GM19023 (cell line): Measurements from ENCODE around the gene ADGRG3.

Source experiments
- ATAC-seq: cut with Tn5 transposase; IDR thresholded peaks from one replicate; pipeline ENCODE4 v1.9.1; 2021; ENCODE audit warnings: mild to moderate bottlenecking, moderate library complexity; ENCODE audit not compliant: unreplicated experiment

The ADGRG3 gene

DNA sequence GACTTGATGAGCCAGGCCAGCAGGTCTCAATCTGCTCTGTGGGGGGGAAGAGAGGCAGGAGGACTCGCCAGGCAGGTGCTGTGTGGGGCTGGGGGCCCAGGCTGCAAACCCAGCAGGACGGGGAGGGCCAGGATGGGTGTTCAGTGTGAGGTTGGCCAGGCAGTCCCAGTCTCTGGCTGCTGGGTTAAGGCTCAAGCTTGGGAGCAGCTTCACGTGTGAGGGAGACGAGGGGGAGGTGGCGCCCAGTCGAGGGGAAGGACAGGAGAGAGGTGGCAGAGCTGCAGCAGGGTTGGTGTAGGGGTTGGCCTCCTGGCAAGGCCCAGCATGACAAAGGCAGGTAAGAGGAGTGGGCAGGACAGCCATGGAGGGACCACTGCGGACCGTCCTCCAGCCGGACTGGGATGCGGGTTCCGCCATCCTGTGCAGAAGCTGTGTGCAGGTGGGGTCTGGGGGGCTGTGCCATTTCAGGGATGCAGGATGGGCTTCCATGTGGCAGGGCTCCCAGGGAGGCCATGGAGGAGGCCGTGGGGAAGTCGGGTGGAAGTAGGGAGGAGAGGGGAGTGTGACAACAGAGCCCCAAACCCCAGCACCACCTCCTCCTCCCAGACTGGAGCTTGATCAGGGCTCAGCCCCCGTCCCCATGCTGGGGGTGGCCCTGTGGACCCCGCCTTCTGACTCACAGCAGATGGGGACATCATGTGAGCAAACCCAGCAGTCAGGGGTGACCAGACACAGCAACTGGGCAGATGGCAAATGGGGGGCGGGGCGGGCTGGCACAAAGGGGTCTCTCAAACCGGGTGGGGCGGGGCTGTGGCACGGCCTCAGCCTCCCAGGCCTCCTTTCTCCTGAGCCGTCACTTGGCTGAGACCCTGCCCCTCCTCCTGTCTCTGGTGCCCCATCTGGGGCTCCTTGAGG lies 36.9 kb upstream of the ADGRG3 start:
- ATAC-seq = no peak

DNA sequence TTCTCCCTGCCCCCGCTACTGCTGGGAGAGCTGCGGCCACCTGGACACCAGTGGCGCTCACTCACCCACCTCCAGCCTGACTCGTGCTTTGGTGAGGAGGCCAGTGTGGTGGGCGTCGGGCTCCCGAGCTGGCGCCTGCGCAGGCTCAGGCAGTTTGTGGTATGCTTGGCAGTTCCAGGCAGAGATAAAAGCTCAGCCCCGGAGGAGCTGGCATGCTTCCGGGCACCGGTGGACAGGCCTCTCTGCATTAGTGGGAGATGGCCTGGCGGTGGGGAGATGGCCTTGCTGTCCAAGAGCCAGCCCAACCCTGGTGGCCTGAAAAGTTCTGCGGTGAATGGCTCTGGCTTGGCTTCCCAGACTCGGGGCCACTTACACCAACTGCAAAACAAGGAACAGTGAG lies 35.5 kb upstream of the ADGRG3 start:
- ATAC-seq = no peak

DNA sequence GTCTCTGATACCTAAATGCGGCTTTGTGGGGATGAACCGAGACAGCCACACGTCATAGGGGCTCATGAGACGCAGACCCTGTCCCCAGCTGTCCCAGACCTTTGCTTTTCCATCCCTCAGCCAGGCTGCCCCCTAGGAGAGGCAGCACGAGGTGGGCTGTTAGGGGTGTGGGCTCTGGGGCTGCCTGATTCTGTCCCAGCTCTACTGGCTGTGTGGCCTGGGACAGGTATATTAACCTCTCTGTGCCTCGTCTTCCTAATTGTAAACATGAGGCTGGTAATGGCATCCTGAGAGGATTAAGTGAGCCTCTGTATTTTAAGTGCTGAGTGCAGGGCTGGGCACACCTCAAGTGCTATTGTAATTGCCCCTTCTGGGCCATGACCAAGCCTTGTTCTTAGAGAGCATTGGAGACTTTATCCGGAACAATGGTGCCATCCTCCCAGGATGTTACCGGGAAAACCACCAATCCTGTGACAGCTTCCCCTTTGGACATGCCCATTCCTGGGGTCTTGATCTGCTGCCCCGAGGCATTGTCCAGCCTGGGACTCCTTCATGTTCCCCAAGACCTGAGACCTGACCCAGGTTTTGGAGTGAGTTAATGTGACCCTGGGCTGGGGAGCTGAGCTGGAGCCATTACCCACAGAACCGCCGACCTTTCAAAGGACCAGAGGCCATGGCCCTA lies 34.6 kb upstream of the ADGRG3 start:
- no peak for ATAC-seq

DNA sequence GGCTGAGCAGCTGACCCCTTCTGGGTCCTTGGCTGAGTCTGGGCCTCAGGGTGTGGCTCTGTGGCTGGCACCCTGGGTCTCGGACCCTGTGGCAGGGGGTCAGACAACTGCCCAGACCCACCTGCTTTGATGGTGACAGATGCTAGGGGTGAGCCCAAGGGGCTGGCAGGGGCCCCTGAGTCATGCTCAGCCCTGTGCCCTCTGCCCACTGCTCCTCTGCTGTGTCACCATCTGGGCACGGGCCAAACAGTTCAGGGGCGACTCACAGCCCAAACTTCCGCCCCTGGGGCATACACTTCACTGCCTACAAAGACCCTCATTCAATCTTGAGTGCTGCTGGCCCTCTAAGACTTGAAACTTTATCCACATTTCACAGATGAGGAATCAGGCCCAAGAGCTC lies 33.9 kb upstream of the ADGRG3 start:
- no peak for ATAC-seq

DNA sequence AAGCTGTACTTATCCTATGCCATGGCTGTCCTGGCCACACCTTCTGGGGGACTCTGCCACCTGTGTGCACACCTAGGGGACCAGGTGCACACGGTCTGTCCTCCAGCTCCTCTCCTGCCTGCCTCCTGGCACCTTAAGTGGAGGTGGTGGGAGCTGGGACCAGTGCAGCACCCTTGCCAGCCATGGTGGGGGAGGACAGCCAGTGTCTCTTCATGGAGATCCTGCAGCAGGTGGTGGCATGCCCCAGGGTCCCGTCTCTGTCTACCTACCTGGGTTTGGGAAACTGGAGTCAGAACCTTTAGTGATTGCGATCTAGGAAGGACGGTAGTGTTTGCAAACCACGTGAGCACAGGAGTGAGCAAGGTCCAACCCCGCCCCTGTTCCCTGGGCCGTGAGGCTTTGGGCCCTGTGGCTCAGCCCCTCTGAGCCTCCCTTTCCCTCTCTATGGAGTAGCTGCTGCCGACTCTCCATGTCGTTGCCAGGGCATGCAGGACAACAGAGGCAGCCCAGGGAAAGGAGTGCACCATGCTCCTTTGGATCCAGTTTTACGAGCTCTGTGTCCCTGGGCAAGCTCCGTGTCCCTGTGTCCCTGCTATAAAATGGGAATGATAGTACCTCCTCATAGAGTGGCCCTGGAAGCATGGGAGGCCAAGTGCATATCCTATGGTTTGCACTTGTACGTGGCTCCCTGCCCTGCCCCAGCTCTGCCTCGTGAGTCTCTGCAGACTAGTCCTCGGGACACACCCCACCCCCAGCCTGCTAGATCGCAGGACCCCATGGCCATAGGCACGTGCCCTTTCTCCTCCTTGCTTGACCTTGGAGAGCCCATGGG lies 32.6 kb upstream of the ADGRG3 start:
- ATAC-seq = no peak

DNA sequence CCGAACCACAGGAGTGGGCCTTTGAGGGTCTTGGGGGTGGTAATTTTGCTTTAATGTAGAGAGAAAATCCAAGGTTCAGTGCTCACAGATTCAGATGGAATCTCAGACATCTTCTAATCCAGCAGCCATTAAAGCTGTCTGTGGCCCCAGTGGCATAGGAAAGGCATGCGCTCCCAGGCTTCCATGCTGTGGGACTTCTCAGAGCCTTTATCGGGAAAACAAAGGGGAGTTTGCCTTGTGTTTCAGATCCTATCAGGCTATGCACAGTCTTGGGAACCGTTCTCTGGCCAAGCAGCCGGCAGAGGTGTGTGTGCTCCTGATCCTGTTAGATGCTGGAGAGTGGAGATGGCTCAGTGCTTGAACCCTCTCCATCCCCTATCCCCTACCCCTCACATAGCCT lies 31.9 kb upstream of the ADGRG3 start:
- no peak for ATAC-seq

DNA sequence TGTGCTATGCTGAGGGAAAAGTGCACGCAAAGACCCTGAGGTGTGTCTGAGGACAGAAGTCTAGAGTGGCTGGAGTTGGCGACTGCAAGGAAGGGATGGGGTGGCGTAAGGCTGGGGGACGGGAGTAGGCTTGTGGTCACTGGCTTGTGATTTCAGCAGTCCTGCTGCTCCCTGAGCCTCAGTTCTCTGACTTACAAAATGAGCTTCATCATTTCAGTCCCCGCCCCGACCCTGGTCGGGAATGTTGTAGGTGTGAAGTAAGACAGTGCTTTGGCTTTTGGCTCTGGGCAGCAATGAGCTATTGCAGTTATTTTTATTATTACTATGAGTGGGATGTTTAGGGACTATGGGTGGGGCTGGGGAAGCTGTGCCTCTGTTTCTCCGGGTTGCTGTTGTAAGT lies 31.1 kb upstream of the ADGRG3 start:
- no peak for ATAC-seq

DNA sequence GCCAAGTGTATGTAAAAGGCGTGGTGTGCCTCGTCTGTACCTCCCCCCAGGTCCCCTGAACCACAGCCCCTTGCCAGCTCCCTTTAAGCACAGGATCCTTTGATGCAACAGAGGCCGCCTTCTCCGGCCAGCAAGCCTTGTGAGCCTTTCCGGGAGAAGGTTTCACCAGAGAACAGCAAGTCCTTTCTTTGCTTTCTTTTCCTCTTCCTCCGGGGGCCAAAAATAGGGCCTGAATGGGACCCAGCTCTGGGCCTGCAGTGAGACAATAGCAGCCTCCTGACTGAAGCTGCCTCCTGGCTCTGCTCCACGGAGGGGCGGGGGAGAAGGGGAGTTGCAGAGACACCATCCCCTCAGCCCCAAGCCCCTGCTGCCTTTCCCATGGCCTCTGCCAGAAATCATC lies 30.7 kb upstream of the ADGRG3 start:
- no peak for ATAC-seq

DNA sequence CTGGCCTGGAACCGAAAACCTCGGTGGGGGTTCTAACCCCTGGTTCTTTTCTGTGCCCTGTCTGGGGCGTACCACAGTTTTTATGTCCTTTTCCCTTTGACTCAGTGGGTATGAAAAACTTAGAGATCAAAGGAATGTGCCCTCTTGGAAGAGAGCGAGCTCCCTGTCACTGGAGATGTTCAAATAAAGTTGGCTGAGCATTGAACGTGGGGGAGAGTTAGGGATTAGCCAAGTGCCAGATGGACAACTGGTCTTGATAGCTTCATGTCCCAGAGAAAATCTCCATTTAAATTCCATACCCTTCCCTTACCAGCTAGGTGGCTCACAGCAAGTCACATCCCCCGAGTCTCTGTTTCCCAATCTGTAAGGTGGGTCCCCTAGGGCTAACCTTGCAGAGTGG lies 30.1 kb upstream of the ADGRG3 start:
- no peak for ATAC-seq

DNA sequence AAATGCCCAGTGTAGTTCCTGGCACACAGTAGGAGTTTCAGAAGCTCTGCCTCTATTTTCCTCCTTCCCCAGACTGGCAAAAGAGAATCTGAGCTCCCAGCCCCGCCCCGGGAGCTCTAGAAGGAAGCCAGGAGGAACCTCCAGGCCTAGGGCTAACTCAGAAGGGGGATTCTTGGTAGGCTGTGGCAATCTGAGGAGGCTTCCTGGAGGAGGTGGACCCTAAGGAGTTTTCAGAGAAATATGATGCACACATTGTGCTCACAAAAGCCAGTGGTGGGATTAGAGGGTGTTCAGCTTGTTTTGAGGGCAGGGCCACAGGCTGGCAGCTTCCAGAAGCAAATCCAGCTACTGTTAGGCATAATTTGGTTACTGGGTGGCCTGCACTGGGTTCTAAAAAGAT lies 29.7 kb upstream of the ADGRG3 start:
- no peak for ATAC-seq

DNA sequence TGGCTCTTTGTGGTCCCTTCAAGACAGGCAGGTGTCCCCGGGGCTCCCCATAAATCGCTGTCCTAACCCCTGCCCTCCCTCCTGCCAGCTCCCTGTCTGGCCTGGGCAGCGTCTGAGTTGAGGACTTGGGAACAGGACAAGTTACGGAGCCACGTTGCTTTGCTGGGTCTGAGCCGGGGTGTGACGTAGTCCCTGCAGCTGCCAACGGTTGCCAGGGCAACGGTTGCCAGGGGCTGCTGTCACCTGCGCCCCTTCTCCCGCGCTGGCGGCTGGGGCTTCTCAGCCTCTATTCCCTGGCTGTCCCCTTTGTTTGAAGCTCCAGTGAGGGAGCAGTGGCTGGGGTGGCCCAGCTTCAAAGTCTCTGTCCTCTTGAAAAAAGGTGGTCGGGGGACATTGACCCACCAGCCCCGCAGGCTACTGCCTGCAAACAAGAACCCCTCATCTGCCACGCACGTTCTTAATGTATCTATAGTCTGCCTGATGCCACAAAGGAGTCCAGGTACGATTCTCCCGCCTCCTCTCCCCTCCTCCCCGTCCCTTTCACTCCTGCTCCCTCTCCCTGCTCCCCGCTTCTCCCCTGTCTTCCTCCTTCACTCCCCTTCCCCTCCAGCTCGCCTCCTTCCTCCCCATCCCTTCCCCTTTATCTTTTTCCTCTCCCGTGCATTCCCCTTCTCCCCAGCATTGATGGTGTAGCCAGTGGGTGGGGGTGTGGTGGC lies 28.8 kb upstream of the ADGRG3 start:
- ATAC-seq = no peak

DNA sequence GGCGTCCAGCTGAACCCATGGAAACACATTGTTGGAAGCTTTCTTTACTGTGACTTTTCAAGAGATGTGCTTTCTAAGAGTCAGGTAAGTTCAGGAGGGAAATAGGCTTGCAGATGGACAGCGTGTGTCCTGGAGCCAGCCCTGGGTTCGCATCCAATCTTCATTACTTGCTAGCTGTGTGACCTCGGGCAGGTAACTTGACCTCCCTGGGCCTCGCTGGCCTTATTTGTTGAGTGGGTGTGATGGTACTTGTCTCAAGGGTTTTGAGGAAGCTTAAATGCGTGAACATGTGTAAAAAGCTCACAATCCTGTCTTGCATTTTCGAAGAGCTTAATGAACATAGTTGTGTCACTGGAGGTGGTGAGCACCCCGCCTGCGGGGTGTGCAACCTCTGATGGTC lies 27.9 kb upstream of the ADGRG3 start:
- ATAC-seq = no peak

DNA sequence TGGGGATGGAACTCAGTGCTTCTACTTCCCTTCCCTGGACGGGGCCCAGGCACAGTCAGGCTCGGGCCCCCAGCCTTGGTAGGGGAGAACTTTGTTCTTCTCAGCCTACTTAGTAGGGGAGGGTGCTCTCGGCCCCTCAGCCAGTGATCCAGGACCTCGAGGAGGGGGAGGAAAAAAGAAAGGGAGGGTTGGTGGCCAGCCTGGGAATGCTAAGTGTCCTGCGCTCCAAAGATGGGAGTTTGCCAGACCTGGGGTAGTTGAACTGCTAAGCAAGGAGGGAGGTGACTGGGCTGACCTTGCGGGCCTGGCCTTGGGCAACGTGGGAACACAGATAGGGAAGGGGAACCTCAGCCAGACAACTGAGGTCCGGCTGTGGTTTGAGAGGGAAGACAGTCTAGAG lies 27.5 kb upstream of the ADGRG3 start:
- no peak for ATAC-seq

DNA sequence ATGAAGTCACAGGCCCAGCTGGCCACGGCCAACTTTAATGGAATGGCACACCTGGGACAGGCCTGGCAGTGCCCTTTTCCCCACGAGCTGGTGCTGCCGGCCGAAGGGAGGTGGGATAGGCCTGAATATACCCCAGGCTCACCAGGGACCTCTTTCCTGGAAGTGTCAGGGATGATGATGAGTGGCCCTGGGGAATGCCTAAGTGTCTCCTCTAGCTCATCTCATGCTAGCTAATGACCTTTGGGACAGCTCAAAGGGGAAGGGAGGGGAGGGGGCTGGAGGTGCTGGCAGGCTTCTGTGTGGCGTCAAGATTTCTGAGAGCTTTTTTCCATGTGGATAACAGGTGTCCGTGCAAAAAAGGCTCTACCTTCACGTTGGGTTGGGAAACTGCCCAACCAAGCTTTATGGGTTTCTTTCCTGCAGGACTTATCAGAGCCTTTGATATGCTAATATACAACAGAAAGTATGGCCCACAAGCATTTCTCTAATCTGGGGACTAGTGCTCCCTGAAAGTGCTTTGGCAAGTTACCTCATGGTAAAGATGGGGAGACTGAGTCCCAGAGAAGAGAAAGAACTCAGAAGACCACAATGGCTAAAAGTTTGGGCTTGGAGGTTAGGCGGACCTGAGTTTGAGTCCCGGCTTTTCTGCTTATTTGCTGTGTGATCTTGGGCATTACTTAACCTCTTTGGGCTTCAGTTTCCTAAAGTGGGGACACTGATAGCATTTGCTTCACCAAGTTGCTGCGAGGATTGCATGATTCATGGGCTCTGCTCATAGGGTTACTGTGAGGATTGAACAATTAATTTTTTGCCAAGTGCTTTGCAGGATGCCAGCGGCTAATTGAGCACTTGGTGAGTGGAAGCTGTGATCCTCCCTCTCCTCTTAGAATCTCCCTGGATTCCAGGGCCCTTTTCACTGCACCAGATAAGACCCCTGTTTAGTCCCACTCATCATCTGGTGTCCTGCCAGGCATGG lies 25.7 kb upstream of the ADGRG3 start:
- ATAC-seq = no peak

DNA sequence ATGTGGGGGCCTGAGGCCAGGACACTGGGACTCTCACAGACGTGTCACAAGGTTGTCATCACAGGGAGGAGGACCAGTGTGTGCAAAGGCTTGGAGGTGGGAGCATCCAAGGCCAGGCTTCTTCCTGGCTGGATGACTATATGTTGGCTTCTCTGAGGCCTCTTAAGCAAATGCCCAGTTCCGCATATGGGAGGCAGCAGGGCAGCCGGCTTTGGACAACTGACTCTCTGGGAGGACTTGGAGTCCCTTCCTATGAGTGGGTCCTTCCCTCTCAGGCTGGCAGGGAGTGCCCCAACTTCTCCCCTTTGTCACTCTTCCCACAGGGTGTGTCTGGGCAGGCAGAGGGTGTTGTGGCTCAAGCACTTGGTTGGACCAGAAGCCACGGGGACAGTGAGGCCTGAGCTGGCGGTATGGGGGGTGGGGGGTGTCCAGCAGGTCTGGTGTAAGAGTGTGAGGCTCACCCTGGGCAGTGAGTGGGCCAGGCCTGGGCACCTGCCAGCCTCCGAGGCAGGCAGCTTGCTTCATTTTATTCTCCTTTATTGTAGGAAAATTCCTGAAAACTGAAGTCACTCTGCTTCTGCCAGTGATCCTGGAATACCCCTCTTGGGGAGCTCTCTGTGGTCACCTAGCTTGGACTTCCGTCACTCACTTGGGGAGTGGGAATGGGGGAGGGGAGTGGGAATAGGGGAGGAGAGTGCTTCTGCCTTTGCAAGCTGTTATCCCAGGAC lies 24.8 kb upstream of the ADGRG3 start:
- ATAC-seq = no peak

DNA sequence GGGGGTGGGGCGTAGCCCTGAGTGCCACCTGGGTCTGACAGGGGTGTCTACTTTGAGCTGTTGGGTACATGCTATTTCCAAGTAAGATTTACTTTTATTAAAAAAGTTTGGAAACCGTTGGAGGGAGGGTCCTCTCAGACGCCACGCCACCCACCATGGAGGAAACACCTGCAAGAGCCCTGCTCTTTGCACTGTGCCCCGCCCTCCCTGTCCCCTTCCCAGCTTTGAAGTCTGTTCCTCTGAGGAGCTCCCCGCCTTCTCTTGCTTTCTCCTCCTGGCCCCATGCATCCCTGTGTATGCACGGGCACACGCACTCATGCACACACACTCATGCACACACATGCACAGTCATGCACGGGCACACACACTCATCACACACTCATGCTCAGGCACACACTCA lies 24.2 kb upstream of the ADGRG3 start:
- no peak for ATAC-seq

DNA sequence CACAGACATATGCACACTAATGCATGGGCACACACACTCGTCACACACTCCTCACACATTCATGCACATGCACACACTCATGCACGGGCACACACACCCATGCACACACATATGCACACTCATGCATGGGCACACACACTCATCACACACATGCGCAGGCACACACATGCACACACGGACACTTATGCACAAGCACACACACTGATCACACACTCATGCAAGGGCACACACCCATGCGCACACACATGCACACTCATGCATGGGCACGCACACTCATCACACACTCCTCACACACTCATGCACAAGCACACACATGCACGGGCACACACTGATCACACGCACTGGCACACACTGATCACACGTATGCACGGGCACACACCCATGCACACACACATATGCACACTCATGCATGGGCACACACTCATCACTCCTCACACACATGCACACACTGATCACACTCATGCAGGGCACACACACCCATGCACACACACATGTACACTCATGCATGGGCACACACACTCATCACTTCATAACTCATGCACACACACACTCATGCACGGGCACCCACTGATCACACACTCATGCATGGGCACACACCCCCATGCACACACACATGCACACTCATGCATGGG lies 23.6 kb upstream of the ADGRG3 start:
- no peak for ATAC-seq

DNA sequence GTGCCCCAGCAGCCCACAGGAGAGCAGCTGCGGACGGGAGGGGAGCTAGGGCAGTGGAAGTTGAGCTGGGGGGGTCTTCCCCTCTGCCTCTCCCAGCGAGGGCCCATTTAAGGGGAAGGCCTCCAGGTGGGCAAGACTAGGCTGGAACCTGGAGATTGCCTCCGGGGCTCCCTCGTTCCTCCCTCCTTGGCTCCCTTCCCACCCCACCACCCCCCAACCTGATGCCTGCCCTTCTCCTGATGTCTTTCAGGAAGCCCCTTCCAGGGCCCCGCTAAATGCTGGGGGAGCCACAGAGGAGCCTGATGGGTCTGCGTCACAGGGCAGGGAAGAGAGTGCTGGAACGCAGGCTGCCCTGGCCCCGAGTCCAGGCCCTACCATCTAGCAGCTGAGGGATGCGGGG lies 22.9 kb upstream of the ADGRG3 start:
- ATAC-seq = no peak
